ENCODE data around the gene PKDCC.

- no peak for TF ChIP-seq CTCF (optimal IDR thresholded peaks at IDR 0.05 in 1 of 3, IDR thresholded peaks at IDR 0.05 in 1 of 3, conservative IDR thresholded peaks at IDR 0.05 in 1 of 3; ENCODE audit: extremely low read depth in 1 of 3, insufficient read depth in 2 of 3, low read length in 3 of 3)
- no peak for TF ChIP-seq EZH2 (IDR thresholded peaks at IDR 0.05; ENCODE audit: low read length)
Measured at GRCh38 chr2:42050703-42051542, 3.1 kb downstream of the PKDCC start.

Measured in keratinocyte (primary cell).